Subcutaneous abdominal adipose tissue (tissue), 5 donors: ENCODE data around the gene KRTAP5-6.
"Not testable (repeated sequence)": the region's sequence is repeated elsewhere in the genome, so short reads cannot be mapped to it uniquely, and the experiment has no call there.

Experiments used
- H3K27ac ChIP-seq: one replicate; pipeline ENCODE4 v1.7.0; 2013; ENCODE audit warnings: low read depth, mild to moderate bottlenecking, inconsistent platforms, low read length, moderate library complexity
- H3K27me3 ChIP-seq, 5 donors: one replicate each; pipeline ENCODE4 v1.7.0; 2013; ENCODE audit warnings: low read length in 5 of 5, inconsistent platforms in 1 of 5; ENCODE audit not compliant: control insufficient read depth in 5 of 5, insufficient read depth in 4 of 5
- H3K36me3 ChIP-seq, 5 donors: one replicate each; pipeline ENCODE4 v1.7.0; 2013; ENCODE audit warnings: low read length in 5 of 5; ENCODE audit not compliant: control insufficient read depth in 5 of 5, insufficient read depth in 5 of 5
- H3K4me1 ChIP-seq, 5 donors: one replicate each; pipeline ENCODE4 v1.7.0; 2013; ENCODE audit warnings: low read length in 5 of 5, mild to moderate bottlenecking in 3 of 5, moderate library complexity in 1 of 5; ENCODE audit not compliant: control insufficient read depth in 5 of 5, insufficient read depth in 5 of 5
- H3K4me3 ChIP-seq, 5 donors: one replicate each; pipeline ENCODE4 v1.7.0; 2013; ENCODE audit warnings: low read length in 5 of 5, low read depth in 1 of 5
- H3K9ac ChIP-seq, 5 donors: one replicate each; pipeline ENCODE4 v1.7.0; 2013; ENCODE audit warnings: low read length in 5 of 5, mild to moderate bottlenecking in 4 of 5, moderate library complexity in 3 of 5
- H3K9me3 ChIP-seq, 5 donors: one replicate each; pipeline ENCODE4 v1.7.0; 2013; ENCODE audit warnings: low read length in 5 of 5; ENCODE audit not compliant: control insufficient read depth in 5 of 5
- donor health status: healthy.
- donor health status: healthy.
- donor health status: healthy.
- donor health status: healthy.
- donor health status: healthy.

KRTAP5-6 gene

GRCh38 chr11:1661454-1662269 is 35.3 kb upstream of the KRTAP5-6 start:
- H3K36me3 ChIP-seq, H3K9ac ChIP-seq, H3K4me3 ChIP-seq, H3K27ac ChIP-seq, H3K9me3 ChIP-seq, H3K4me1 ChIP-seq: not testable (repeated sequence)
- peaks cover 0 to 14% (median 5%) of the 10 kb centered on the region in 5 donors for H3K27me3 ChIP-seq

- not testable (repeated sequence) for H3K36me3 ChIP-seq, H3K9ac ChIP-seq, H3K27ac ChIP-seq, H3K4me3 ChIP-seq, H3K9me3 ChIP-seq, H3K4me1 ChIP-seq
- H3K27me3 ChIP-seq, result peaks cover 4 to 17% (median 7%) of the 10 kb centered on the region in 5 donors
These were observed 34.2 kb upstream of the KRTAP5-6 start for GRCh38 chr11:1662699-1663283.

- H3K4me3 ChIP-seq, result no peak overlapping the region
- H3K36me3 ChIP-seq, result no peaks in the 10 kb centered on the region
- H3K27ac ChIP-seq, result no peak overlapping the region
- no peak overlapping the region for H3K9ac ChIP-seq
- H3K9me3 ChIP-seq, result no peaks in the 10 kb centered on the region
- H3K4me1 ChIP-seq, result no peaks in the 10 kb centered on the region
- H3K27me3 ChIP-seq, result peaks cover 11 to 30% (median 23%) of the 10 kb centered on the region in 5 donors
These were observed 31.7 kb upstream of the KRTAP5-6 start for GRCh38 chr11:1665313-1665712.

- no peaks in the 10 kb centered on the region for H3K36me3 ChIP-seq
- H3K4me1 ChIP-seq, result no peaks in the 10 kb centered on the region
- H3K9me3 ChIP-seq, result no peaks in the 10 kb centered on the region
- H3K9ac ChIP-seq, result no peak overlapping the region
- H3K27me3 ChIP-seq, result peaks cover 11 to 33% (median 28%) of the 10 kb centered on the region in 5 donors
- no peak overlapping the region for H3K4me3 ChIP-seq
- H3K27ac ChIP-seq, result no peak overlapping the region
These were observed 29.7 kb upstream of the KRTAP5-6 start for GRCh38 chr11:1667121-1667850.

- H3K36me3 ChIP-seq, result no peaks in the 10 kb centered on the region
- H3K27me3 ChIP-seq, result peaks cover 11 to 37% (median 28%) of the 10 kb centered on the region in 5 donors
- no peaks in the 10 kb centered on the region for H3K9me3 ChIP-seq
- no peak overlapping the region for H3K4me3 ChIP-seq
- no peak overlapping the region for H3K27ac ChIP-seq
- H3K9ac ChIP-seq, result no peak overlapping the region
- H3K4me1 ChIP-seq, result no peaks in the 10 kb centered on the region
These were observed 29.1 kb upstream of the KRTAP5-6 start for GRCh38 chr11:1667906-1668305.

- Histone ChIP-seq H3K36me3 (no peaks in the 10 kb centered on the region), H3K4me1 (no peaks in the 10 kb centered on the region), H3K9me3 (no peaks in the 10 kb centered on the region), H3K27me3 (peaks cover 11 to 40% (median 31%) of the 10 kb centered on the region in 5 donors), H3K27ac (no peak overlapping the region), H3K9ac (no peak overlapping the region), H3K4me3 (no peak overlapping the region)
These were observed 28.0 kb upstream of the KRTAP5-6 start for GRCh38 chr11:1668911-1669473.

- Histone ChIP-seq H3K27me3 (peaks cover 17 to 46% (median 36%) of the 10 kb centered on the region in 5 donors), H3K9ac (no peak overlapping the region), H3K4me3 (no peak overlapping the region), H3K27ac (no peak overlapping the region), H3K36me3 (no peaks in the 10 kb centered on the region), H3K9me3 (no peaks in the 10 kb centered on the region), H3K4me1 (no peaks in the 10 kb centered on the region)
These were observed 27.3 kb upstream of the KRTAP5-6 start for GRCh38 chr11:1669546-1670218.

- H3K4me1 ChIP-seq, H3K27ac ChIP-seq, H3K9me3 ChIP-seq, H3K4me3 ChIP-seq, H3K36me3 ChIP-seq, H3K9ac ChIP-seq: not testable (repeated sequence)
- H3K27me3 ChIP-seq, result peaks cover 19 to 50% (median 38%) of the 10 kb centered on the region in 5 donors
These were observed 26.5 kb upstream of the KRTAP5-6 start for GRCh38 chr11:1670457-1670856.

- no peak overlapping the region for H3K4me3 ChIP-seq
- no peak overlapping the region for H3K27ac ChIP-seq
- no peaks in the 10 kb centered on the region for H3K36me3 ChIP-seq
- peaks cover 19 to 50% (median 41%) of the 10 kb centered on the region in 5 donors for H3K27me3 ChIP-seq
- H3K9ac ChIP-seq, result no peak overlapping the region
- no peaks in the 10 kb centered on the region for H3K4me1 ChIP-seq
- H3K9me3 ChIP-seq, result no peaks in the 10 kb centered on the region
These were observed 26.1 kb upstream of the KRTAP5-6 start for GRCh38 chr11:1670905-1671371.
